Measurements from ENCODE around the gene PGAP1. TPM values are rescaled to one million over a fixed set of nuclear protein-coding genes. Genes with fewer than 3 reads are reported as not detected.

Gene PGAP1, protein sequence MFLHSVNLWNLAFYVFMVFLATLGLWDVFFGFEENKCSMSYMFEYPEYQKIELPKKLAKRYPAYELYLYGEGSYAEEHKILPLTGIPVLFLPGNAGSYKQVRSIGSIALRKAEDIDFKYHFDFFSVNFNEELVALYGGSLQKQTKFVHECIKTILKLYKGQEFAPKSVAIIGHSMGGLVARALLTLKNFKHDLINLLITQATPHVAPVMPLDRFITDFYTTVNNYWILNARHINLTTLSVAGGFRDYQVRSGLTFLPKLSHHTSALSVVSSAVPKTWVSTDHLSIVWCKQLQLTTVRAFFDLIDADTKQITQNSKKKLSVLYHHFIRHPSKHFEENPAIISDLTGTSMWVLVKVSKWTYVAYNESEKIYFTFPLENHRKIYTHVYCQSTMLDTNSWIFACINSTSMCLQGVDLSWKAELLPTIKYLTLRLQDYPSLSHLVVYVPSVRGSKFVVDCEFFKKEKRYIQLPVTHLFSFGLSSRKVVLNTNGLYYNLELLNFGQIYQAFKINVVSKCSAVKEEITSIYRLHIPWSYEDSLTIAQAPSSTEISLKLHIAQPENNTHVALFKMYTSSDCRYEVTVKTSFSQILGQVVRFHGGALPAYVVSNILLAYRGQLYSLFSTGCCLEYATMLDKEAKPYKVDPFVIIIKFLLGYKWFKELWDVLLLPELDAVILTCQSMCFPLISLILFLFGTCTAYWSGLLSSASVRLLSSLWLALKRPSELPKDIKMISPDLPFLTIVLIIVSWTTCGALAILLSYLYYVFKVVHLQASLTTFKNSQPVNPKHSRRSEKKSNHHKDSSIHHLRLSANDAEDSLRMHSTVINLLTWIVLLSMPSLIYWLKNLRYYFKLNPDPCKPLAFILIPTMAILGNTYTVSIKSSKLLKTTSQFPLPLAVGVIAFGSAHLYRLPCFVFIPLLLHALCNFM
- 13.8 TPM for polyA plus RNA-seq (ENCODE audit: insufficient read length)

DNA sequence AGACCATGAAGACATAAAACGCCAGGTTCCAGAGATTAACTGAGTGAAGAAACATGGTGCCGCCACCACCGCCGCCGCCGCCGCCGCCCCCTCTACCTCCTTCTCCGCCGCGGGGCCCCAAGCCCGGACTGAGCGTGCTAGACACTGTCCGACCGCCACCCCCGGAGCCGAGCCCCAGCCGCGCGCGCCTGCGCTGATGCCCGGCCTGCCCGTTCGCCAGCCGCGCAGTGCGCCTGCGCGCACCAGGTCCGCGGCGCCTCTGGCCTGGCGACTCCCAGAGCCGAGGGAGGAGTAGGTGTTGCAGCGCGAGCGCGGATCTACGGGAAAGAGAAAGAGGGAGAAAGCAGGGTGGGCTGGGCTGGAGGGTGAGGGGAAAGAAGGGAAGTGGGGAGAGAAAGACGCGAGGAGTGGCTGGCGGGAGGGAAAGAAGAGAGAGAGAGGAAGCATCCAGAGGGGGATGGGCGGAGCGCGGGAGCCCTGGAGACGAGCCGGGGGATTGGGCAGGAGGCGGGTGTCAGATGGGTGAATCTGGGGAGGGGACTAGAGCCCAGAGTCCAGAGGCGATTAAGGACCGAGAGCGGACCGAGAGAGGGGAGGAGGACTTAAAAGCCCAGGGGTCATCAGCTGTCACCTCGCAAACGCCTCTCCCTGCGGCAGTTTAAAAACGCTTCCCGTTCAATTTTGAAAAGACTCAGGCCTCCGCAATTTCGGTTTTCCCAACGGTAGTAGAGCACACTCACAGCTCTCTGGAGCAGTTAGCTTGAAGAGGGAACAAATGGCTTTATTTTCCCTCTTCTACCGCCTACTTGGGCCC is at the start of gene PGAP1:
Gene PGAP1, minus strand, starts transcription at position 146 of the 814 bp plus-strand sequence. Its CDS starts 91 bp downstream, at position 55.
- peak; percentile 88 for DNase-seq (ENCODE audit: low read depth)

DNA sequence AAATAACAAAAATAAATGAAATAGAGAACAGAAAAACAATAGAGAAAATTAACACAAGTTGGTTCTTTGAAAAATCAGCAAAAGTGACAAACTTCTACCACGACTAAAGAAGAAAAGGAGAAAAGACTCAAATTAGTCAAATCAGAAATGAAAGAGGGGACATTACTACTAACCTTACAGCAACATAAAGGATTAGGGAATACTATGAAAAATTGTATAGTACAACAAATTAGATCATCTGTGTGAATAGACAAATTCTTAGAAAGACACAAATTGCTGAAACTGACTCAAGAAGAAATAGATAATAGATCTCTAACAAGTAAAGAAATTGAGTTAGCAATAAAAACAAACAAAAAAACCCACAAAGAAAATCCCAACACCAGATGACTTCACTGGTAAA is 48.5 kb upstream of the PGAP1 start:
- no peak for DNase-seq (ENCODE audit: low read depth)

DNA sequence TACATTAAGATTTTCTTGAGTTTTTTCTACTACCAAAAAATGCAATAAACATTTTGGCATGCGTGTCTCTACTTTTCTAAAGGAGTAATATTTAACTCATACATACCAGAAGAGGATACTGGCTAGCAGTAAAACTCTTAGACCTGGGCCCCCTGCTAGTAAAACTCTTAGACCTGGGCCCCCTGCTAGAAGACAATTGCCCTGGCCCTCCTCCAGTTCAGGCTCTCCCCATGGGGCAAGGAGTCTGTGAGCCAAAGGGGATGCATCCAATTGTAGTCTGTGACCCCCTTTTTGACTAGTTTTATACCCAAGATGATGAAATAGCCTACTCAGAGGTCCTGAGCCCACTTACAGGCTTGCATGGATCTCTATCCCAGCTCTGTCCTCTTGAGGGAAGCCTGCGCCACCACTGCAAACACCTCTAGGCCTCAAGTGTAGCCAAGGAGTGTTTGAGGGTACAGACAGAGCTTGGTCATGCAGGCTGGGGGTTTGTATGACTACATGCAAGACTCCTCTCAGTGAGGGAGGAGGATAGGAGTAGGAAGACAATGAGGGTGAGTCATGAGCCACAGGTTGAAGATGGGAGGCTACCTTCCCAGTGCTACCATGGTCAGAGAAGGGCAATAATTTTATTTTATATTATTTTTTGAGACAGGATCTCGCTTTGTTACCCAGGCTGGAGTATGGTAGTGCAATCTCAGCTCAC is 45.2 kb upstream of the PGAP1 start:
- DNase-seq (ENCODE audit: low read depth): no peak

DNA sequence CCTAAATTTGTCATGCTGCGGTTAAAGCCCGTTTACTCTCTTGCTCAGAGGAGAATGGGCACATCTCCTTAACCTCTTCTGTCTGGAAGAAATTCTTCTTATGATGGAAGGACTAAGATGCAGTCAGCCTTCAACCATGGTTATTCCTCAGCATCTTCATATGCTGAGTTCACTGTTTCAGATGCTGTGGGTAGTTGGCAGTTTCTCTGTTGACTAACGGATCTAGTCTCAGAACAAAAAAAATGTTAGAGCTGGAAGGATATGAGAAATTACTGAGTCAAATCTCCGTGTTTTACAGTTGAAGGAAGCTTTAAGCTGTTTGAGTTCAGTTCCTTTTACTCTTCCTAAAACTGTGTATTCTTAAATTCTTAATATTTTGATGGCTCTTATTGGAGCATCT is 43.6 kb upstream of the PGAP1 start:
- no peak for DNase-seq (ENCODE audit: low read depth)

DNA sequence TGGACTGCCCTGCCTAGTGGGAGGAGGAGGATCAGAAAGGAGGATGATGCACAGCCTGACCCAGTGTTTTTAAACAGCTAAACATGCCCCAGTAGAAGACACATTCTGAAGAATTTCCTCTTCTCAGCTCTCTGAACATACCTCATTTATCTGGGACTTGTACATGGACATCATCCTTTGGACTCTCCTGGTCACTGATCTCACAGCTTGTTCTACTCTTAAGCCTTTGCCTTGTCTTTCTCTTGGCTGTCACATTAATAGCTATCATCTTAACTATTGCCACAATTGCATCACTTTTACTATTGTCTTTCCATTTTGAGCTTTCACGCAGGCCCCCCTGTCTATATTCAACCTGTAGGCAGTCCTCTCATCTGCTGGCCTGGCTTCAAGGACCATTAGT is 42.0 kb upstream of the PGAP1 start:
- DNase-seq (ENCODE audit: low read depth): no peak

DNA sequence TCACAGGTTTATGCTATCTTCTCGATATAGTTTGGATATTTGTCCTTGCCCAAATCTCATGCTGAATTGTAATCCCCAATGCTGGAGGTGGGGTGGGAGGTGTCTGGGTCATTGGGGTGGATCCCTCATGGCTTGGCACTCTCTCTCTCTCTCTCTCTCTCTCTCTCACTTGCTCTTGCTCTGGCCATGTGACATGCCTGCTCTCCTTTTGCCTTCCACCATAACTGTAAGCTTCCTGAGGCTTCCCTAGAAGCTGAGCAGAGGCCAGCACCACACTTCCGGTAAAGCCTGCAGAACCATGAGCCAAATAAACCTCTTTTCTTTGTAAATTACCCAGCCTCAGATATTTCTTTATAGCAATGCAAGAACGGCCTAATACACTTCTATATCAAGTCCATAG is 41.3 kb upstream of the PGAP1 start:
- DNase-seq (ENCODE audit: low read depth): no peak

DNA sequence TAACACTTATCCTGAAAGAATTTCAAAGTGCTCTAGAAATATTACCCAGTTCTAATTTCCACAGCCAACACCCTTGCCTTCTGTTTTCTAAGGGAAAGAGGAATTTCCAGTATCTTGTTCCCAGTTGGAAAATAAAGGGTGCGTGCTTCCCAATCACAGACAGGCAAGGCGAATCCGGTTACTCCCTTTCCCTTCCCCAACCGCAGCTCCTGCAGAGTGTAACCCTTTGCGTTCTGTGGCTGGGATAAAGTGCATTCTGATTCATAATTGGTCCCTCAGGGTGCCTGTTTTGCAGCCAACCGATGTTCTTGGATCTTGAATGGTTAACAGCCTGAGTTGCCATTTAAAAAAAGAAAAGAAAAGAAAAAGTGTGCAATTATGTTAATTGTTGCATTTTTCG is 40.6 kb upstream of the PGAP1 start:
- peak; percentile 20 for DNase-seq (ENCODE audit: low read depth)

DNA sequence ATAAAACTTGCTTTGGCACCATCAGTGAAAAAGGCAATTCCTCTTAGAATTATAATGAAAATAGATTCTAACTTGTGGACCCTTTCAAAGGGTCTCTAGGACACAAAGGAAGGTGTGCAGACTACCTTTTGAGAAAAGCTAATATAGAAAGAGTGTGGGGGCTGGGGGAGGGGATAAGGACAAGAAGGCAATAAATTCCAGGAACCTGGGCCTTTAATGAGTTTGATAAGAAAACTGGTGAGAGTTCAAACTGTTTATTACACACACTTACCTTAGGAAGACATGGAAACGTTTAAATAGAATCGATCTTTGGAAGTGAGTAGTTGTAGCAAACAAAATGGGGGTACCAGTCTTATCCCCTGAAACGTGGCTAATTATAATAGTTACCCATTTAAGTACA is 39.6 kb upstream of the PGAP1 start:
- no peak for DNase-seq (ENCODE audit: low read depth)

DNA sequence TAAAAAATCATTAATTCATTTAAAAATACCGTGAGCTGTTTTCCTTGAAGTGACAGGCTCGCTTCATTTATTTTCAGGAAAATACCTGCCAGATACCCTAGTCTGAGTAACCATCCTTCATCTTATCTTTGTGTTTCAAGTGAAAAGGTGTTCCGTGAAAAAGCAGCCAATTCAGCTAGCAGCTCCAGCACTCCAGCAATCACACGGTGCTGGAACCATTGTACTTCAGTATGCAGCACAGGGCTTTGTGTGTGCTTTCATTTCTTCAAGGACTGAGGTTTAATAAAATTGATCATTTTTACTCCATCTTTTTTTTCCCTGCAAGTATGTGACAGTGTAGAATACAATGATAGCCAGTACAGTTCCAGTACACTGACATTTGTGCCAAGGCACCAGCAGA is 39.1 kb upstream of the PGAP1 start:
- no peak for DNase-seq (ENCODE audit: low read depth)

DNA sequence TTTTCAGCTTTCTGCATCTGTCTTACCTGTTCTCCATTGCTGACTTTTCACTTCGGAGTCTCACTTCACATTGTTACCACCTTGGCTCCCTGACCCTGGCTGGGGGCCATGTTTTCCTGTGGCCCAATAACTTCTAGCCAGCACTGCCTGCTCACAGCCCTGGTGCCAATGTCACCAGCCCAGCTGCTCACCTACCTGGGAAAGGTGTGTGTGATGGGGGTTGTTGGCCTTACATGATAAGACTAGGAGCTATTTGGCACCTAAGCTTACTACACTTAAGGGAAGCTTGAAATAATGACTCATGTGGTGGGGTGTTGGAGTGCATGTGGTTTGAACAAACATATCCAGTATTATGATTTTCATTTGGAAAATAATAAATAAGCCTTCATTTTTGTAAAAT is 37.5 kb upstream of the PGAP1 start:
- DNase-seq (ENCODE audit: low read depth): no peak

DNA sequence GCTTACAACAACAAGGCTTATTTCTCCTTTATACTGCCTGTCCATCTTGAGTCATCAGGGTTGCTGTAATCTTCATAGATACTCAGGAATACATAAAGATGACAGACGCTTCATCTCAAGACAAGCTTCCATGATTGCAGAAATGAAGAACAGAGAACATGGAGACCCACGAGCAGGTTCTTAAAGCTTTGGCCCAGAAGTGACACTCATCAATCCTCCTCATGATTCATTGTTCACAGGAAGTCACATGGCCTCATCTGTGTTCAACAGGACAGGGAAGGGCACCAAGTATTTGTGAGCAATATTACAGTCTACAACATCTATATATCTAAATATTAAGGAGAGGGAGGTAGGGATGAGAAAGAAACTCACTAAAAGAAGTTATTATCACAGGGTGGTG is 36.5 kb upstream of the PGAP1 start:
- no peak for DNase-seq (ENCODE audit: low read depth)

DNA sequence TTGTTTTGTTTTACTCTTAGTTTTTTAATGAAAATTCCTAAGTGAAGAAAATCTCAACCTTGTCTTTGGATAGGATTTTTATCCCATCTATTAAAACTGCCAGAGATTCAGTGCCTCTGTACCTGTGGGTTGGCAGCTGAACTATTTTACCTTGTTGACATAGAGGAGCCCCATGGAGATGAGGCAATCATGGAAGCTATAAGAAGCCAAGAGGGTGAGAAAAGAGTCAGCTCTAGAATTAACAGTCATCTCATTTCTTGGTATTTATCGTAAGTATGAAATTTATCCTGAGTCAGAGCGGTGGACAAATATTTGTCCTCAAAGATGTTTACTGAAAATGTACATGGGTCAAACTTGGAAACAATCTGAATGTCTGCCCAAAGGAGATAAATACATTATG is 35.8 kb upstream of the PGAP1 start:
- DNase-seq (ENCODE audit: low read depth): no peak

DNA sequence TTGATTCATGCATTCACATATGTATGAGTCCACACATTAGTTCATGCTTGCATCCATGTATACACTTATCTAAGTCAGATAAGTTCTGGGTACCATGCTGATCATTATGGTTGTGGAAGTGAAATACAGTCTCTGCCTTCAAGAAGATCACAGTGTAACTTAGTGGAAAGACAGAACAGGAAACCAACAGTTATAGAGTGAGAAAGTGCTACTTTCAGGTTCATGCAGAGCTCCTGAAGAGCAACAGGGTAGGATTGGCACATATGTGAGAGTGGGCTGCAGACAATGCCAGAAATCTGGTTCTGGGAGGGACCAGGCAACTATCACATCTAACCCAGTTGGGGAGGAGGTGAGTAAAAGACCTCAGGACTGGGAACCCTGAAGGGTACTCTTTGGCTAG is 35.4 kb upstream of the PGAP1 start:
- DNase-seq (ENCODE audit: low read depth): no peak

DNA sequence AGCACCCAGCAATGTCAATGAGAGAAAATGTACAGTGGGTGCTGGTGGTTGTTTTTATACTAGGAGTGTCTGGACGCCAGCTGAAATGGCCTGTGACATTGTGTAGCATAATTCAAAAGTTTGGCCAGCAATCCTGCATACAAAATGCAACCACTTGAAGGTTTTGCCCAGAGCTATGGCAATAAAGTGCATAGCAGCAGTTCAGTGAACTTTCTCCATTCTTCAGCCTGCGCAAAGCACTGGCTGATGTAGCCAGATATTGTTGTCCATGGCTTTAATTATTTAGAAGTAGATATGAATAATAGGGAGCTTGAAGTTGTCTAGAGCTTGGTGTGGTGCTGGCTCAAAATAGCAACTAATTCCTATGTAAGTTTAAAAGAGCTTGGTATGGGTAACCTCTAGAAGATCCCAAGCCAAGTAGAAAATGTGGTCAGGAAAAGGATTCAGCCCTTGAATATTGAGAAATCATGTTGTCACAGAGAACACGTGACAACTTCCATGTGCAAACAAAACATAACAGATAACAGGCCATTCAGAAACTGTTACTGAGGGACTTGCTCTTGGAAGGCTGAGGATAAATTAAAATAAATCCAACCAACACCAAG is 33.3 kb upstream of the PGAP1 start:
- no peak for DNase-seq (ENCODE audit: low read depth)

DNA sequence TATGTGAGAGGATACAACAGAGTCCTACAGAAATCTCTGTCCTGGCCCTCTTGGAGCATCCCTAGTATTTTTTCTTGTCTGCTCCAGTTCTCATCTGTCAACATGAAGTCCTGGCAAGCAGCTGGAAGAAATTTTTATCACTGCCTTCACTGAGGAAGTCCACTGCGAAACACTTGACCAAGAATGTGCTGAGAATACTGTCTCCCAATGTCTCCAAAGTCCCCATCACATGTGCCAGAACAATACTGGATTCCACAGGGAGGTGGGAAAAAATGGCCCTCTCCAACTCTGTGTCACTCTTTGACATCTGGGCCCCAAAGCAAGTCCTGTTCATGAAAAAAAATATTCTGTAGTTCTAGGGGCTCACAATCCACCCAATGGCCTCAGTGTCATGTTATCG is 32.8 kb upstream of the PGAP1 start:
- DNase-seq (ENCODE audit: low read depth): no peak

DNA sequence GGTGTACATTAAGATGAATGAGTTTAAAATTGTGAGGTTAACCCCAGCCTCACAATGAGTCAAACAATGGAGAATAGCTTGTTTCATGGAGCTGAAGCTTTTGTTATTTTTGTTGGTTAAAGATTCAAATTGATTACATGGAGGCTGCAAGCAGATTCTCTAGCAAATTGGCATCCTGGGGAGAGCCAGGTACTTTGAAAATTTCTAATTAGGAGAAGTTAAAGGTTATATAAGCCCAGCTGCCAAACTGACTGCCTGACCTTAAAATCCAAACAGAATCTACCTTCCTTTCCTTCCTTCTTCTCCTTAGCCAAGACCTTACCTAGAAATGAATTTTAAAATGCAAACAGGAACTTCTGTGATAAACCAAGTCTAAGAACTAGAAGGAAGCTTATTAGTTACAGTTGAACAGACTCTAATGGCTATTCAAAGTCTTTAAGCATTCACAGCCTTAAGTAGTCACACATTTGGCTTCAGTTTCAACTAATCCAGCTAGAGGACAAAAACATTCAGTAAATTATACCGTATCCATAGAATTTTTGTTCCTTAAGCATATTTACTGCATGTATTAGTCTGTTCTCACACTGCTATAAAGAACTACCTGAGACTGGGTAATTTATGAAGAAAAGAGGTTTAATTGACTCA is 31.5 kb upstream of the PGAP1 start:
- DNase-seq (ENCODE audit: low read depth): no peak

DNA sequence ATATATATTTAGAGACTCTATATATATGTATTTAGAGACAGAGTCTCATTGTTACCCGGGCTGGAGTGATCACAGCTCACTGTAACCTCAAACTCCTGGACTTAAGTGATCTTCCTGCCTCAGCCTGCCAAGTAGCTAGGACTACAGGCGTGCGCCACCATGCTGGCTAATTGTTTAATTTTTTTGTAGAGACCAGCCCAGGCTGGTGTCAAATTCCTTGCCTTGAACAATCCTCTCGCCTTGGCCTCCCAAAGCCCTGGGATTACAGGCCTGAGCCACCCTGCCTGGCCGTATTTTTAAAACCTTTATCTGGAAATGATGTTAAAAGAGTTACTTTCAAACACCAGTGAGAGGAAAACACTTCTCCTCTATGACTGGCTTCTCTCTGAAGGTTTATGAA is 30.9 kb upstream of the PGAP1 start:
- DNase-seq (ENCODE audit: low read depth): no peak

DNA sequence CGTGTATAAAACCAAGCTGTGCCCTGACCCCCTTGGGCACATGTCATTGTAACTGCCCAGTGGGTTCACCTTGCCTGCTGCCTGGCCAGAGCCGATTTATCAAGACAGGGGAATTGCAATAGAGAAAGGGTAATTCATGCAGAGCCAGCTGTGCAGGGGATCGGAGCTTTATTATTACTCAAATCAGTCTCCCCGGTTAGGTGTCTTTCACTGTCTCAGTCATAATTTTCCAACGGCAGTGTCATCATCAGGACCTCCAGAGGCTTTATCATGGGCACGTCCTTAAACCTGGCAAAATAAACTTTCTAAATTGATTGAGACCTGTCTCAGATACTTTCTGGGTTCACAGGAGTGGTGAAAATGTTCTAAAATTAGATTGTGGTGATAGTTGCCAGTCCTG is 29.6 kb upstream of the PGAP1 start:
- DNase-seq (ENCODE audit: low read depth): no peak

DNA sequence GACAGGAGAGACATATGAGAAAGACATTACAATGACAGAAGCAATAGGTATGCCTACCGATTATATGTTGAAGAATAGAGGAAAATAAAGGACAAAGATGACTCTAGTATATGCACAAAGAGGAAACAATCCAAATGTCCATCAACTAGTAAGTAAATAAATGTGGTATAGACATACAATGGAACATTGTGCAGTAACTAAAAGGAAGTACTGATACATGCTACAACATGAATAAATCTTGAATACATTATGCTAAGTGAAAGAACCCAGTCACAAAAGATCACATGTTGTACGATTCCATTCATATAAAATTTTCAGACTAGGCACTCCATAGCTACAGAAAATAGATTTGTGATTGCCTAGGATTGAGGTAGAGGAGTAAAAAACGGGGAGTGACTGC is 28.5 kb upstream of the PGAP1 start:
- DNase-seq (ENCODE audit: low read depth): no peak

DNA sequence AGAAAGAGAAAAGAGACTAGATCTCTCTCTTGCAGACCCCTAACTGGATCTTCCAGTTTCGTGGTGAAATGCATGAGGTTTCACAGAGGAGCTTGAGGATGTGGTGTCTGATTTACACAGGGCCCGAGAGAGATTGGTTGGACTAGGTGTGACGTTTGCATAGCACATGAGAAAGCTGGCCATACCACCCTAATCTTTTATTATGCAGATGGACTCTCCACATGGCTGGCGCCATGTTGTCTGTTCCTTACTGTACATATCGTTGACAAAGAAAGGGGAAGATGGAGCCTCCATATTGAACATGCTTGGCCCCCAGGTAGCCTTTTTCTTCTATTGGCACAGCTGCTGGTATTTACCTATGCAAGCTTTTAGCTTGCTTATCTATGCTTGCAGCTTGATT is 27.5 kb upstream of the PGAP1 start:
- DNase-seq (ENCODE audit: low read depth): no peak
